ENCODE measurements around the gene CORO2B.

DNA sequence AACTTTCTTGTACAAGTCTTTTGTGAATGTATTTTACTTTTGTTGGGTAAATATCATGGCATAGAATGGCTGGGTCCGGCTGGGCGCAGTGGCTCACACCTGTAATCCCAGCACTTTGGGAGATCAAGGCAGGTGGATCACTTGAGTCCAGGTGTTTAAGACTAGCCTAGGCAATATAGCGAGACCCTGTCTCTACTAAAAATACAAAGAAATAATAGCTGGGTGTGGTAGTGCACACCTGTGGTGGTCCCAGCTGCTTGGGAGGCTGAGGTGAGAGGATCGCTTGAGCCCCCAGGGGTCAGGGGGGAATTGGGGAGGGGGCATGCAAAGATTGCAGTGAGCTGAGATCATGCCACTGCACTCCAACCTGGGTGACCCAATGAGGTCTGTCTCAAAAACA, 189.0 kb downstream of the CORO2B start:
- TF ChIP-seq, protein P1, sequence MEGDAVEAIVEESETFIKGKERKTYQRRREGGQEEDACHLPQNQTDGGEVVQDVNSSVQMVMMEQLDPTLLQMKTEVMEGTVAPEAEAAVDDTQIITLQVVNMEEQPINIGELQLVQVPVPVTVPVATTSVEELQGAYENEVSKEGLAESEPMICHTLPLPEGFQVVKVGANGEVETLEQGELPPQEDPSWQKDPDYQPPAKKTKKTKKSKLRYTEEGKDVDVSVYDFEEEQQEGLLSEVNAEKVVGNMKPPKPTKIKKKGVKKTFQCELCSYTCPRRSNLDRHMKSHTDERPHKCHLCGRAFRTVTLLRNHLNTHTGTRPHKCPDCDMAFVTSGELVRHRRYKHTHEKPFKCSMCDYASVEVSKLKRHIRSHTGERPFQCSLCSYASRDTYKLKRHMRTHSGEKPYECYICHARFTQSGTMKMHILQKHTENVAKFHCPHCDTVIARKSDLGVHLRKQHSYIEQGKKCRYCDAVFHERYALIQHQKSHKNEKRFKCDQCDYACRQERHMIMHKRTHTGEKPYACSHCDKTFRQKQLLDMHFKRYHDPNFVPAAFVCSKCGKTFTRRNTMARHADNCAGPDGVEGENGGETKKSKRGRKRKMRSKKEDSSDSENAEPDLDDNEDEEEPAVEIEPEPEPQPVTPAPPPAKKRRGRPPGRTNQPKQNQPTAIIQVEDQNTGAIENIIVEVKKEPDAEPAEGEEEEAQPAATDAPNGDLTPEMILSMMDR (conservative IDR thresholded peaks at IDR 0.05; ENCODE audit: low read depth in 2 of 2) = no peak
- no peak for TF ChIP-seq EZH2 (IDR thresholded peaks at IDR 0.05; ENCODE audit: low read depth, unreplicated experiment)
- TF ChIP-seq POLR2AphosphoS5 (IDR thresholded peaks at IDR 0.05; ENCODE audit: low read depth) = no peak
- TF ChIP-seq, protein P2, sequence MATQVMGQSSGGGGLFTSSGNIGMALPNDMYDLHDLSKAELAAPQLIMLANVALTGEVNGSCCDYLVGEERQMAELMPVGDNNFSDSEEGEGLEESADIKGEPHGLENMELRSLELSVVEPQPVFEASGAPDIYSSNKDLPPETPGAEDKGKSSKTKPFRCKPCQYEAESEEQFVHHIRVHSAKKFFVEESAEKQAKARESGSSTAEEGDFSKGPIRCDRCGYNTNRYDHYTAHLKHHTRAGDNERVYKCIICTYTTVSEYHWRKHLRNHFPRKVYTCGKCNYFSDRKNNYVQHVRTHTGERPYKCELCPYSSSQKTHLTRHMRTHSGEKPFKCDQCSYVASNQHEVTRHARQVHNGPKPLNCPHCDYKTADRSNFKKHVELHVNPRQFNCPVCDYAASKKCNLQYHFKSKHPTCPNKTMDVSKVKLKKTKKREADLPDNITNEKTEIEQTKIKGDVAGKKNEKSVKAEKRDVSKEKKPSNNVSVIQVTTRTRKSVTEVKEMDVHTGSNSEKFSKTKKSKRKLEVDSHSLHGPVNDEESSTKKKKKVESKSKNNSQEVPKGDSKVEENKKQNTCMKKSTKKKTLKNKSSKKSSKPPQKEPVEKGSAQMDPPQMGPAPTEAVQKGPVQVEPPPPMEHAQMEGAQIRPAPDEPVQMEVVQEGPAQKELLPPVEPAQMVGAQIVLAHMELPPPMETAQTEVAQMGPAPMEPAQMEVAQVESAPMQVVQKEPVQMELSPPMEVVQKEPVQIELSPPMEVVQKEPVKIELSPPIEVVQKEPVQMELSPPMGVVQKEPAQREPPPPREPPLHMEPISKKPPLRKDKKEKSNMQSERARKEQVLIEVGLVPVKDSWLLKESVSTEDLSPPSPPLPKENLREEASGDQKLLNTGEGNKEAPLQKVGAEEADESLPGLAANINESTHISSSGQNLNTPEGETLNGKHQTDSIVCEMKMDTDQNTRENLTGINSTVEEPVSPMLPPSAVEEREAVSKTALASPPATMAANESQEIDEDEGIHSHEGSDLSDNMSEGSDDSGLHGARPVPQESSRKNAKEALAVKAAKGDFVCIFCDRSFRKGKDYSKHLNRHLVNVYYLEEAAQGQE (IDR thresholded peaks at IDR 0.05; ENCODE audit: unreplicated experiment) = no peak
- TF ChIP-seq EZH2phosphoT487 (IDR thresholded peaks at IDR 0.05; ENCODE audit: unreplicated experiment) = no peak
- TF ChIP-seq ZNF114 (CRISPR knock-in tag; IDR thresholded peaks at IDR 0.05) = no peak
- TF ChIP-seq JUNB (IDR thresholded peaks at IDR 0.05; ENCODE audit: unreplicated experiment) = no peak

Measured in GM23338 (cell line).